Keratinocyte (primary cell): ENCODE data around the gene AZU1.

Experiments
- EZH2 ChIP-seq: IDR thresholded peaks from one replicate; pipeline ENCODE4 v1.6.1; 2012; ENCODE audit warnings: inconsistent platforms, mild to moderate bottlenecking, low read length, moderate library complexity
- TF ChIP-seq, protein P1 (sequence below), 3 experiments: IDR thresholded peaks in 1 of 3; conservative IDR thresholded peaks in 1 of 3; optimal IDR thresholded peaks in 1 of 3; 2 replicates in 2 of 3; 3 replicates in 1 of 3; pipeline versions ENCODE3 to v1.5.1; 2011; ENCODE audit warnings: low read length in 3 of 3, mild to moderate bottlenecking in 3 of 3, moderate library complexity in 2 of 3, control low read depth in 1 of 3, inconsistent platforms in 1 of 3; ENCODE audit not compliant: insufficient read depth in 2 of 3; ENCODE audit errors: extremely low read depth in 1 of 3

DNA sequence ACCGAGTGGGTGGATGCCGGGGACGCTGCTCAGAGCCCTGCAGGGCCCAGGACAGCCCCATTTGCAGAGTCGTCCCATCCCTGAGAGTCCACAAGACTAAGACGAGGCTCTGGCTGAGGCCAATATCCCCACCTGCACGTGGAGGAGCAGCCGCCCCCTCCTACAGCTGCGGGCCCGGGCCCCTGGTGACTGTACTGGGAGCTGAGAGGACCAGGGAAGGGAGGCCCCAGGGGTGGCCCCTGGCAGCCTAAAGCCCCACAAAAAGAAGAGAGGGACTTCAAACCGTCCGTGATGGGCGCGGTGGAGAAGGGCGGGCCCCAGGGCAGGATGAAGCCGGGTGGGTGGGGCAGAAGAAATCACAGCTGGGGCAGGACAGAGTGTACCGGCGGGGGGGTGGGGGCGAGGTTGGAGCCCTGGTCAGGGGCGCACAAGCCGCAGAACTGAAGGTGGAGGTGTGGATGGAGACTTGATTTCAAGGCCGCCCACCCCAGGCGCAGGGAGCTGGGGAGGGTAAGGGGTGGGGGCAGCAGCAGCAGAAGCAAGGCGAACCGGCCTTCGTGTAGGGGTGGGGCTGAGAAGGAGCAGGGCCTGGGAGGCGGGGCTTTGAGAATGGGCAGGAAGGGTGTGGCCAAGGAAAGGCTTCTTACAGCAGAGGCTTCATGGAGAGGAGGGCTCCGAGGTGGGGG is 44.8 kb downstream of the AZU1 start:
- TF ChIP-seq, protein P1, sequence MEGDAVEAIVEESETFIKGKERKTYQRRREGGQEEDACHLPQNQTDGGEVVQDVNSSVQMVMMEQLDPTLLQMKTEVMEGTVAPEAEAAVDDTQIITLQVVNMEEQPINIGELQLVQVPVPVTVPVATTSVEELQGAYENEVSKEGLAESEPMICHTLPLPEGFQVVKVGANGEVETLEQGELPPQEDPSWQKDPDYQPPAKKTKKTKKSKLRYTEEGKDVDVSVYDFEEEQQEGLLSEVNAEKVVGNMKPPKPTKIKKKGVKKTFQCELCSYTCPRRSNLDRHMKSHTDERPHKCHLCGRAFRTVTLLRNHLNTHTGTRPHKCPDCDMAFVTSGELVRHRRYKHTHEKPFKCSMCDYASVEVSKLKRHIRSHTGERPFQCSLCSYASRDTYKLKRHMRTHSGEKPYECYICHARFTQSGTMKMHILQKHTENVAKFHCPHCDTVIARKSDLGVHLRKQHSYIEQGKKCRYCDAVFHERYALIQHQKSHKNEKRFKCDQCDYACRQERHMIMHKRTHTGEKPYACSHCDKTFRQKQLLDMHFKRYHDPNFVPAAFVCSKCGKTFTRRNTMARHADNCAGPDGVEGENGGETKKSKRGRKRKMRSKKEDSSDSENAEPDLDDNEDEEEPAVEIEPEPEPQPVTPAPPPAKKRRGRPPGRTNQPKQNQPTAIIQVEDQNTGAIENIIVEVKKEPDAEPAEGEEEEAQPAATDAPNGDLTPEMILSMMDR (optimal IDR thresholded peaks at IDR 0.05 in 1 of 3, IDR thresholded peaks at IDR 0.05 in 1 of 3, conservative IDR thresholded peaks at IDR 0.05 in 1 of 3; ENCODE audit: extremely low read depth in 1 of 3, insufficient read depth in 2 of 3, low read length in 3 of 3): no peak
- TF ChIP-seq EZH2: no peak
